Central memory CD4-positive, alpha-beta T cell (primary cell): ENCODE results near the gene SLC7A6.

ENCODE experiments used
- DNase-seq: peaks from one replicate; pipeline ENCODE4 v3.0.0; 2022
- total RNA-seq, 3 experiments: gene quantifications; one replicate each; lab custom pipeline; 2026; lab: John Stamatoyannopoulos, UW

The SLC7A6 gene
- 173 to 361 (median 206) reads per million in 3 experiments for total RNA-seq

DNA sequence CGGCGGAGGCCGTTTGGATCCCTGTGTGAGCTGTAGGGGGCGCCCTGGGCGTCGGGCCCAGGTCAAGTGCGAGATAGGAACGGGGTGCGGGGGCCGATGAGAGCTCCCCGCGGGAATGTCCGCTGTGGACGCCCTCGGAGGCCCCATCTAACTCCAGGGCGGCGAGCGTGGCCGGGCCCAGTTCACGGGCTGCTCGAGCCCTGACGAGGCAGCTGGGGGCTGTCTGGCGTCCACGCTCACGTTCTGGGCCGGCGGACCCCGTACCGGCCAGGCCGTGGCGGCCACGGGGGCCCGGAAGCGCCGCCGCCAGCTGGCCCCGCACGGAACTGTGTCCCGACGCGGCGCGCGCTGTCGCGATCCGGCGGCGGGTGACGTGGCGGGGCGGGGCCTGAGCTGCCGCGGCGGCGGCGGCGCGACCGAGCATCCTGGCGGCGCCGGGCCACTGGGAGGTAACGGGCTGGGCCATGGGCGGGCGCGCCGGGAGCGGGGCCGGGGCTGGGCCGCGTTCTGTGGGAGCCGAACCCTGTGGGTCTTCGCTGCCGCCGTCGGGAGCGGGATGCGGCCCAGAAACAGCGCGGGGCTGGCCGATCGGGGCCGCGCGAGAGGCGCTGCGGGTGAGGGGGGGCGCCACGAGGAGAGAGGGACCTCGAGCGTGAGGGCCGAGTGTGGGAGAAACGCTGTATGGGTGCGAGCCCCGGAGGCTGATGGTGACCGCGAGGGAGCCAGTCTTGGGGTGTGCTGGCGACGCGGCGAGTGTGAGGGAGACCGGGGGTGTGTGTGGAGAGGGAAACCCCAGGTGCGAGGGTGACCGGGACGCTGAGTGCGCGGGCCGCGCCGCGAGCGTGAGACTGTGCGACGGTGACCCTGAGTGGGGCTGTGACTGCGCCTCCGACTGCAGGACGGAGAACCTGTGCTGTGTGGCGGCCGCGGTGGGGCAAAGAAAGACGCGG, at the start of gene SLC7A6:
Gene SLC7A6 (plus strand): TSS at position 399 of the 950 bp plus-strand sequence. CDS start 10,201 bp downstream, outside the sequence.
- peak; percentile 85 for DNase-seq

DNA sequence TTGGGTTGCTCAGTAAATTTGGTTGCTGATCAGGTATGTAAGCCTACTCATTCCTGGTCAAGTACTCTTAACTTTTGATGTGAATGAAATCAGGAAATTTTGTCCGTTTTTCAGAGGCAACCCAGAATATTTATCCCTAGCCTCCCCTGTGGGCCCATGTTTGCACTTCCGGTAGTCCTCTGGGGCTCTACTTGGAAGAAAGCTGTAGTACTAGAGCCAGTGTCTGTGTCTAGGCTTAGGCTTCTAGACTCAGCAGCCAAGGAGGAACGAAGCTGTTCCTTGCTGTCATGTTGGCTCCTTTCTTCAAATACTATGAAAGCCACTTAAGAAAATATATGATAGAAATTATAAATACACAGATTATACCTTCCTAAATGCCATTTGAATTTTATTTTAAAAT, 49.6 kb upstream of the SLC7A6 start:
- no peak for DNase-seq

DNA sequence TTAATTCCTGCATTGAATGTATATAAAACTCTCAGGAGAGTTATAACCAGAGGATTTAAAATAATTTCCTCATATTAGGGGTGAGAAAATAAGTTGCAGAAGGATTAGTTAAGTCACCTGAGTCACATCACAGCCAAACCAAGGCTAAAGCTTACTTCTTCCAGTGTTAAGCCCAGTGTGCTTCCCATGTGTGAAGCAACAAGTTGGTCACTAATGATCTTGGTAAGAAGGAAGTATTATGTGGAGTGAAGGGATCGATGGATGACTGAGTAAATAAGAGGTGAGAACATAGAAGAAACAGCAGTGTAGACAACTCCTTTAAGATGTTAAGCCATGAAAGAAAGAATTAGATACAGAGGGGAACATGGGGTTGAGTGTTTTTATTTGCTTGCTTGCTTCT, 49.0 kb upstream of the SLC7A6 start:
- DNase-seq, result no peak

DNA sequence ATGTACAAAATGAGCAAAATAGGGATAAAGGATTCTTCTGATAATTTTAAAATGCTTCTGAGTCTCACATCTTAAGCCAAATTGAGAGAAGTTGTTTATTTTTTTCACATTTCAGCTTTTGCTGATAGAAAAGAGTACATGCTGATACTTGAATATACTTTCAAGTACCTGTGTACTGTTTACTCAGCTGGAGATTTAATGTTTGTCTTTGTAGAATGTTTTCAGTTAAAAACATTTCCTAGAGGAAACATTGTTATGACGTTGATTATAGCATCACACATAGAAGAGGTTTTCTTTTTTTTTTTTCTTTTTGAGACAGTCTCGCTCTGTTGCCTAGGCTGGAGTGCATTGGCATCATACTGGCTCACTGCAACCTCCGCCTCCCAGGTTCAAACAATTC, 48.1 kb upstream of the SLC7A6 start:
- DNase-seq, result no peak

DNA sequence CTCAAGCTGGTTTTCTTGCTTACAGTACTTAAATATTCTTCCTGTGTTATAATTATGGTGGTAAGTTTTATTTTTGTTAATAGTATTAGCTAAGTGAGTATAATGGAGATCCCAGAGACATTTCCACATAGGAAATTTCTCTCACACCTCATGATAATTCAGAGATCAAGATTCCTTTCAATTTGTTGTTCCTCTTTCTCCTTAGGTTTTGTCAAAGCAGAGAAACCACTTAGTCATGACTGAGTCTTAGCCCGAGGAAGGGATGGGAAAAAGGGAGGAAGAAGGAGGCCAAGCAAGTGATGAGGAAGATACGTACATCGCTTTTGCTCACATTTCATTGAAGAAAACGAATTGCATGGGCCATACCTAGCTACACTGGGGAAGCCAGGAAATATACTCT, 46.8 kb upstream of the SLC7A6 start:
- DNase-seq, result no peak

DNA sequence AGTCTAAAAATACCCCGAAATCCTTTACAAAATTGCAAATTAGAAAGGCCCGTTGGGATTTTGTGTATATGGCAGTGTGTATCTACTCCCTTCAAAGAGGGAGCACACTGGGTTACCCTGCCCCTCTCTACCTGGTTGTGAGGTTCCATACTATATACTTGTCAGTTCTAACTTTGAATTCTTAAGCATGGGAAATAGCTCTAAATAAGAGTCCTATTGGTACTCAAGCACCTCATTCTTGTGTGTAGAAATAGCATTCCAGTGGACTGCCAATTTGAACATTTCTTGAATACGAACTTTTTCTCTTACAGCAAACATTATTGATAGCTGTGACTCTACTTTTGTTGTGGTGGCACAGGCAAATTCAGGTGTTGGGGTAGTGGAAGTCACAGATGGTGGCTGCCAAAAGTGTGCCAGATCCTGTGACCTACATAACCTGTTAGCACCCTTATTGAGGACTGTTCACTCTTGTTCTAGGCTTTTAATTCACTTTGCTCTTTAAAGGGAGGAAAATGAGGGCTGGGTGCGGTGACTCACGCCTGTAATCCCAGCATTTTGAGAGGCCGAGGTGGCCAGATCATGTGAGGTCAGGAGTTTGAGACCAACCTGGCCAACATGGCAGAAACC, 44.5 kb upstream of the SLC7A6 start:
- no peak for DNase-seq

DNA sequence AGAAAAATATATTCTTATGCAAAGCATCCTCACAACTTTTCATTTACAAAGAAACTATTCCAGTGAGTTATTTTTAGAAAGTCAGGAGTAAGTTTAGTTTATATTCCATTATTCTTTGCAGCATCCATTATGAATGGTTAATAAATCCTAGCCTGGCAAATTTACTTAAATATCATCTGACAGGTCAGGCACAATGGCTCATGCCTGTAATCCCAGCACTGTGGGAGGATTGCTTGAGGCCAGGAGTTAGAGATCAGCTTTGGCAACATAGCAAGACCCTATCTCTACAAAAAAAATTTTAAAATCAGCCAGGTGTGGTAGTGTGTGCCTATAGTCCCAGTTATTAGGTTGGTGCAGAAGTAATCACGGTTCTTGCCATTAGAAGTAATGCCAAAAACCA, 41.3 kb upstream of the SLC7A6 start:
- DNase-seq, result no peak

DNA sequence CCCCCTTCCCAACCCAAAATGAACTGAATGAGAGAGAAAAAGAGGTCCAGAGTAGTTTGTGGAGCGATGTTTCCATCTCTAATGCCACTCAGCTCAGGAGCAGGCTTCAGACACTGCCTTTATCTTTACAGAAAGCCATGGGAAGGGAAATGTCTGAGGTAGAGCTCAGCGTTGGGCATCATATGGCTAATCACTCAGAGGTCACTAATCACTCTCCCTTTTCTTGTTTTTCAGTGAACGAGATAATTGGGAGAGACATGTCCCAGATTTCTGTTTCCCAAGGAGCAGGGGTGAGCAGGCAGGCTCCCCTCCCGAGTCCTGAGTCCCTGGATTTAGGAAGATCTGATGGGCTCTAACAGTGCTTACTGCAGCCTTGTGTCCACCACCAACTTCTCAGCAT, 38.2 kb upstream of the SLC7A6 start:
- no peak for DNase-seq

DNA sequence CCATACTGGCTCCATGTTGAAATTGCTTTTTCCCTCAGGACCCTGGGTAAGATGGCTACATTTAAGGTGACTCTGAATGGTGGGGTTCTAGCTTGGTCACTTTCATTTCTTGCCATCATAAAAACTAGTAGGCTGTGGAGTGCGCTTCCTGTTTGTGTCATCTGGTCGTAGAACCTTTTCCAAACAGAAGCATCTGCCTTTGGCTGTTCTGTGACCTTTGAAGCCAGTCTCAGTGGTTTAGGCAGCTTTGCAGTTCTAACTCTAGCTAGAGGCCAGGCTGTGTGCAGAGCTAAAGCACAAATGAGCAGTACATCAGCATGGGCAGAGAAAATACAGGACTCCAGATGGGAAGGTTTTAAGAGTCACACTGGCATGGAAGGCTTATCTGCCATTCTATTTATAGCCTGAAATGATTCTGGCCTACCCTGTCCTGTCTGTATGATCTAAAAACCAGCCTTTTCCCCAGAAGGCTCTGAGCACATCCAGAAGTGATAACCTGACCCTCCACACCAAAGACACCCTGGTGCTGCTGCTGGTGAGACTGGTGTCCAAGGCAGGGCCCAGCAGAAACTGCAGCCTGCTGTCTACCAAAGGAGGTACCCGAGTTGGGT, 37.0 kb upstream of the SLC7A6 start:
- no peak for DNase-seq

DNA sequence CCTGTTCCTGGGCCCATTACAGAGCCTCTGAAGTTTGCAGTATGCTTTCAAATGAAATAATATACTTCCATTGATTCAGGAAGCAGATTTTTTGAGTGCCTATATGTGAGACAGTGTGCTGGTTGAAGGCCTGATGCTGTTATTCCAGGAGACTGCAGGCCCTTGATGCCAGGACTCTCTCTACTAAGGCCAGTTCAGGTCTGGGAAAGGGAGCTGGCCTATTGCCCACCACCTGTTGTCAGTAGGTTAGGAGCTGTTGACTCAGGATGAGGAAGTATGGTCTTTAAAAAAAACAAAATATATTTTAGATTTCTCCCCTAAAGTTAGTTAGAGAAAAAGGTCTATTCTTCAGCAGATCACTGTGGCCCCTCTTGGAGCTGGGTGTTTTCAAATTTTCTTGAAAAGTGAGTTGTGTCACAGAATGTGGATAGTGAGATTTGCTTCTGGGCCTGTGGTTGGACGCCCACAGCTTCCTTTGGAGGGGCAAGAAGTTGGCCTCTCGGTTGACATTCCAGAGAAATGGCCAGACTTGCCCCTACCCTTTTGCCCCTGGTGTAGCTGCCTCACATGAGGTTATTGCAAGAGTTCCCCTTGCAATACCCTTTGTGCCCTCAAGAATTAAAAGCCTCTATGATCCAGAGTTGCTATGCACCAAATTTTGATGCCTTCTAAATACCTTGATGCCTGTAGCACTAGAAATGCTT, 36.3 kb upstream of the SLC7A6 start:
- no peak for DNase-seq

DNA sequence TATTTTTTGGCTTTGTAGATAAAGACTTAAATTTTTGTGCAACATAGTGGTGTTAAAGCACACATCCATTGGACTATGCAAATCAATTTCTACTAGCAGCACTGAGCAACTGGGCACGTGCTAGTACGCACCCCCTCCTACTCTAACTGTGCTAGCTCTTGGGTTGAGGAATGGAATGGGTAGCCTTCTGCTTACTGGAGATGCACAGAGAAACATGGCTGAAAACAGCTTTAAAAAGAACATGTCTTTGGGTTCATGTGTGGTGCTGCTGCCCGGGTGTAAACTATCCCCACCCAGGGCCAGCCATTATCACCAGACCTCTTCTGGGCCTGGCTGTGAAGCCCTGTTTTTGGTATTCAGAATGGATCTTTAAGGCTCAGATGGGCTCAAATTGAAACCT, 35.7 kb upstream of the SLC7A6 start:
- DNase-seq, result no peak

DNA sequence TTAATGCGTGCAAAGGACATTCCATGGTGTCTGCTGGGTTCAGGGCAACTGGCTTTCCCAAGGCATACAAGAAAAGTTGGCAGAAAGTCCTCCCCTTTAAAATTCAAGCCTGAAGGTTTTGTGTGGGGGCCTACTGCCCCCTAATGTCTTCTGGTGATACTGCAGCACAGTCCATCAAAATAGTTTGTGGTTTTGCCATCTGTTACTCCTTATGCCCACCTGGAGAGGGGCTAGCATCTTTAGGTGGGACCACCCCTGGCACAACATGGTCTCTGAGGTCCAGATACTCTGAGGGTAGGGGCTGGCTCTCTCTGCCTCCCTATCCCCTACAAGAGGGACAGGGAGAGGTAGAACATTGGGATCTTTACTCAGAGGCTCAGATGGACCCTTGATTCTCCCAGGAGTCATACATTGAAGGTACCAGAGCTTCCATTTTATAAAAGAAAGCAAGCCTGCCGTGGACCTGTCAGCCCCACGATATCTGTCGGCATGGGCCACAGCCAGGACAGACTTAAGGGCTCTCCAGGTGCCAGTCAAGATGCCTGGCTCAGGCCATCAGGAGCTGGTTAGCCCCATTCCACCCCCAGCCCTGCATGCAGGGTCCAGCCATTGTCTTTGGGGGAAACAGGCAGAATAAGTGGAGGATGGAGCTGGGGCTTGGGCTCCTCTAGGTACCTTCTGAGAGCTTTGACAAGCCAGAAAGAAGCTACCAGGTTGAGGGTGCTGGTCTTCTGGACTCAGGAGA, 34.7 kb upstream of the SLC7A6 start:
- DNase-seq, result peak; percentile 47

DNA sequence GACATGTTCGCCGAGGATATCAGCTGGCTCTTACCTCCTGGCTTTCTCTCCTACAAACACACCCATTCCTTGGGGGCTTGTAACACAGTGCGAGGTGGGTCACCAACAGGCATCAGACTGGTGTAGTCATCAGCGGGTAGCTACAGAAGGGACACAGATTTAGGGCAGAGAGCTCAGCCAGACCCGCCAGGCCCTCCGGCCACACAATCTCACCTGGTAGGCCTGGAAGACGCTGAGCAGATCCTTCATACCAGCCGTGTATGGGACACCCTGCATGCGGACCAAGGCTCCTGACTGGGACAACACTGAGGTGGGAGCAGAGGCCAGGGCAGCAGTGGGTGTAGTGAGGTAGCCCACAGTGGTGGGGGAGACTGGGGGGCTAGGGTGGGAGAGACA, 34.2 kb upstream of the SLC7A6 start:
- DNase-seq, result no peak

DNA sequence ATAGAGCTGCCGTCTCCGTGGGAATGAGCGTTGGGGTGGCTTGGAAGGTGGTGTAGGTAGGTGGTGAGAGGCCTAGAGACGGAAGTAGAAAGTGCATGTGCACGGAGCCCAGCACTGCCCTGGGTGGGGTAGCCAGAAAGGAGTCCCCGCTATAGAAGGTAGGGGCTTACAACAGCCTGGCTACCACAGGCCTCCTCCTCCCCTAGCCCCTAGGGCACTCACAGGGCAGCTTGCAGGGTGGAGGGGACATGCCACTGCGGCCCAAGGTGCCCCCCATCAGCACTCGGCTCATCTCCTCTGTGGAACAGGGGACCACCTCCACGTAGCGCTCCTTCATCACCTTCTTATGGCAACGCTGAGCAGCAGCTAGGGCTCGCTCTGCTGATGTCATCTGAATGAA, 33.4 kb upstream of the SLC7A6 start:
- no peak for DNase-seq

DNA sequence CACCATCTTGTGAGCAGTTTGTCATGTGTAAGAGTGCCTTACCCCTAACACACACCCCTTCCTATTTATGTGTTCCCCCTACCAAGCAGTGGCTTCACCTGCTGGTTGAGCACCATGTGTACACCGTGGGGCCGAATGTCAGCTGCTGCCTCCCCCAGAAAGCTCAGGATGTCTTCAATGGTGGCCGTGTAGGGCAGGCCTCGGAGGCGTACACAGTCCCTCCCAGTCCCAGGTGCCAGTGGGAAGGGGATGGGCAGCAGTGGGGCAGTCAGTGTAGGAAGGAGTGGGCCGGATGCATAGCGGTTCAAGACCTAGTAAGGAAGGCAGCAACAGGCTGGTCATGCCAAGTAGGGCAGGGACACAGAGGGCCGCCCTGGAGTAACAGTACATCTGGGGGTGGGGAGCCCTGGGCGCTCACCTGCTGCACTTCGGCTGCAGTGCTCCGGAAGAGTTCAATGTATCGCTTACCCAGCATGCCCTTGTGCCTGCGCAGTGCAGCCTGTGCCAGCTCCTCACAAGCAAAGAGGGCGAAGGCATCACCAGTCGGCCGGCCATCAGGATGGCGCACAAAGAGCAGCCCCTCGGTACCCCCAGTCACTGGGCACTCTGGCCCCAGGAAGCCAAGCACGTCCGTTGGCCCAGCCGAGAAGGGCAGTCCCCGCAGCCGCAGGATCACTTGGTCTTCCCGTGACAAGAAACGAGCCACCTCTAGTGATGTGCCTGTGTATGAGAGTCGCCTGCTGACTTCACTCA, 32.8 kb upstream of the SLC7A6 start:
- DNase-seq, result no peak

DNA sequence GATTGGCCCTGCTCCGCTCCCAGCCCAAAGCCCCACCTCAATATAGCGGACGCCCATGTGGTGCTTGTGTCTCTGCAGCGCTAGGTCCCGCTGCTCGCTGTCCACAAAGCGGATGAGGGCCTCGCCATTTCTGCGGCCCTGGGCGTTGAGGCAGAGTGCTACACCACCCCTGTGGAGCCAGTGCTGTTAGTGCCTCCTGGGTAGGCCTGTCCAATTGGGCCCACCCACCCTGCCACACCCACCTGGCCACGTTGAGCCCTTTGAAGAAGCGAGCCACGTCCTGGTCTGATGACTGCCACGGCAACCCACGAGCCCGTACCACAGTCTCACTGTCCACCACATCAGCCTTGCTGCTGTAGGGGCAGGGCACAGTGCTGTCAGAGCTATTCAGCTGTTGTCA, 32.0 kb upstream of the SLC7A6 start:
- DNase-seq, result no peak

DNA sequence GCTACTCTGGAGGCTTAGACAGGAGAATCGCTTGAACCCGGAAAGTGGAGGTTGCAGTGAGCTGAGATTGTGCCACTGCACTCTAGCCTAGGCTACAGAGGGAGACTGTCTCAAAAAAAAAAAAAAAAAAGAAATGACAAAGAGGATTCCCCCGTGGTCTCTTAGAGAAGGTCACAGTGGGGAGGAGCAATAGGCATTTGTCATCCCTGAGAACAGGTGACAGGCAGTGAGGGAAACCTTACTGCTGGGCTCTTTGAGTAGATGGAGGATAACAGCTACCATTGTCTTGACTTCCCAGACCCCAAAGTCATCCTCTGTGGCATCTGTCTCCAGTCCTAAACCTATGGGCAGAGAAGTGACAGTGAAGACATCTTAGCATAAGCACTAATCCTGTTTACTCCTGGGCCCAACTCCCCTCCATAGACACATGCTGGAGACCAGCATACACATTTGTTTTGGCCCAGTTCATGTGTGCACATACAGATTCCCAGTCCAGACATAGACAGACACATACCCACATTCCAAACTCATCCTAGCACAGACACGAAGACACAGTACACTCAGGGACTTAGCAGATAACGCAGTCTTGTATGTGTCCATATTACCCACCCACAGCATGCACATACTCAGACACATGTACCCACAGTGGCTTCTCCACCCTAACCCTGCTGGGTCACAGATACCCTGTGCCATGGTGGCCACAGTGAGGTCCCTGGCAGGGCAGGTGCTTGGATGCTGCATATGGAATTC, 31.1 kb upstream of the SLC7A6 start:
- DNase-seq, result peak; percentile 5

DNA sequence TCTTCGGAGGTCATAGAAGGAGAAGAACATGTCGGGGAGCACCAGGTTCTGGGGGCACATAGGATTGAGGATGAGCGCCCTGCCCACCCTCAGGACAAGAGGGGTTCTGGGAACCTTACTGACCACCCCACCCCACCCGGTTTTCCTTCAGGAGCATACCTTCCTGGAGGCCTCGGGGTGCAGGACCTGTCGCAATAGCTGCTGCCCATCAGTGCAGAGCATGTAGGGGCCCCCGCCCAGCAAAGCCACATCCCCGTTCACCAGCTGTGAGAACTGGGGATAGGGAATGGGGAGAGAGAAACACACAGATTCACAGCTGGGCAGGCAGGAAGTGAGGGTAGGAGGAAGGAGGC, 30.5 kb upstream of the SLC7A6 start:
- DNase-seq, result no peak

DNA sequence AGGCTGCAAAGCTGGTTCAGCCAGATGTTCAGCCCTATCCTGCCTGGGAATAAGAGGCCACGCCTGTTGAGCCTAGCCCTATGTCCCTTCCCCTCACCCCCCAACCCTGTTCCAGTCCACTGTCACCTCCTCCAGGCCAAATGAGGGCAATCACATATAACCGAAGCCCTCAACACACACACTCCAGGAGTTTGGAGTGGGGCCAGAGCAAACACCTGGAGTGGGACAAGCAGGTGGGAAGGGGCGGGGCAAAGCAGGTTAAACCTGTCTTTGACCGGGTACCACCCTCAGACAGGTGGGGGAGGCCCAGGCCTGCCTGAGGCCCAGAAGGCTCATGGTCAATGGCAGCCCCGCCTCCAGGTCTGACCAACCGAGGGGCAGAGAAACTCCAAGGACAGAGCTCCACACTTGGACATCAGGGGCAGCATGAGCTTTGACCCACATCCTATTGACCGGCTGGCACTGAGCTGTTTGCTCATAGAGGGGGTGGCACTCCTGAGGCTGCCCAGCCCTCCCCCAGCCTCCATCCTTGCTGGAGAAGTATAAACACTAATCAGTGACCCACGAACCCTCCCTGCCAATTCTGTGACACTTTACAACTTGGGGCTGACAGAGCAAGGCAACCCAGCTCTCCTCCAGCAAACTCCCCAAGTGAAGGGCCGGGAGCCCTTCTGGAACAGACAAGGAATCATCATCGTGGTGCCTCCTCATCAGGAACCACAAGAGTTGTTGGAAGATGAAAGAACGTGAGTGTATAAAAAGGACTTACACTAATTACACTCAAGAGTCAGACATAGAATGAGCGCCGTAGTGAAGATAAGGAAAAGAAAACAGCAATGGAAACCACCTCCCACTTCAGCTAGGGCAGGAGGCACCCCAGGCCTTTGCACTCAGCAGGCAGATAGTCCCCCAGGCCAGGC, 29.9 kb upstream of the SLC7A6 start:
- DNase-seq, result no peak
